ENCODE results near the gene SENP1.

SENP1 gene

GRCh38 chr12:48105867-48106680 lies at the start of gene SENP1:
TSS of gene SENP1 (minus strand) at chr12:48106079. CDS start at chr12:48101472, 4,607 bp downstream.
- Histone ChIP-seq H3K36me3 (ENCODE audit: control insufficient read depth in 1 of 2, insufficient read depth in 2 of 2, low read length in 2 of 2) (no peaks in the 10 kb centered on the region), H3K4me1 (ENCODE audit: control insufficient read depth in 1 of 2, insufficient read depth in 2 of 2, low read length in 2 of 2) (peaks cover 18 to 21% of the 10 kb centered on the region in 2 donors), H3K27ac (ENCODE audit: low read length) (peak within 1 kb of the TSS; percentile 94), H3K27me3 (ENCODE audit: low read depth, low read length) (no peaks in the 10 kb centered on the region), H3K4me3 (ENCODE audit: low read depth in 1 of 2, low read length in 2 of 2) (peak within 1 kb of the TSS; percentile 76 to 91), H3K9me3 (ENCODE audit: control insufficient read depth in 1 of 2, low read length in 2 of 2) (no peaks in the 10 kb centered on the region)

- Histone ChIP-seq H3K27ac (ENCODE audit: low read length) (no peak overlapping the region), H3K36me3 (ENCODE audit: control insufficient read depth in 1 of 2, insufficient read depth in 2 of 2, low read length in 2 of 2) (peaks cover 45 to 72% of the 10 kb centered on the region in 2 donors), H3K27me3 (ENCODE audit: low read depth, low read length) (no peaks in the 10 kb centered on the region), H3K4me1 (ENCODE audit: control insufficient read depth in 1 of 2, insufficient read depth in 2 of 2, low read length in 2 of 2) (peaks cover 0 to 6% of the 10 kb centered on the region in 2 donors), H3K9me3 (ENCODE audit: control insufficient read depth in 1 of 2, low read length in 2 of 2) (no peaks in the 10 kb centered on the region), H3K4me3 (ENCODE audit: low read depth in 1 of 2, low read length in 2 of 2) (no peak overlapping the region)
Measured at GRCh38 chr12:48151103-48151771, 45.4 kb upstream of the SENP1 start.

- no peak overlapping the region for H3K4me3 ChIP-seq (ENCODE audit: low read depth in 1 of 2, low read length in 2 of 2)
- peaks cover 68 to 96% of the 10 kb centered on the region in 2 donors for H3K36me3 ChIP-seq (ENCODE audit: control insufficient read depth in 1 of 2, insufficient read depth in 2 of 2, low read length in 2 of 2)
- H3K27me3 ChIP-seq (ENCODE audit: low read depth, low read length): no peaks in the 10 kb centered on the region
- H3K9me3 ChIP-seq (ENCODE audit: control insufficient read depth in 1 of 2, low read length in 2 of 2): no peaks in the 10 kb centered on the region
- no peak overlapping the region for H3K27ac ChIP-seq (ENCODE audit: low read length)
- H3K4me1 ChIP-seq (ENCODE audit: control insufficient read depth in 1 of 2, insufficient read depth in 2 of 2, low read length in 2 of 2): no peaks in the 10 kb centered on the region
Measured at GRCh38 chr12:48145981-48146380, 40.1 kb upstream of the SENP1 start.

- peaks cover 65 to 95% of the 10 kb centered on the region in 2 donors for H3K36me3 ChIP-seq (ENCODE audit: control insufficient read depth in 1 of 2, insufficient read depth in 2 of 2, low read length in 2 of 2)
- no peaks in the 10 kb centered on the region for H3K4me1 ChIP-seq (ENCODE audit: control insufficient read depth in 1 of 2, insufficient read depth in 2 of 2, low read length in 2 of 2)
Measured at GRCh38 chr12:48143898-48144297, 38.0 kb upstream of the SENP1 start.

GRCh38 chr12:48142818-48143674 lies 37.2 kb upstream of the SENP1 start:
- Histone ChIP-seq H3K36me3 (ENCODE audit: control insufficient read depth in 1 of 2, insufficient read depth in 2 of 2, low read length in 2 of 2) (peaks cover 69 to 92% of the 10 kb centered on the region in 2 donors), H3K27ac (ENCODE audit: low read length) (no peak overlapping the region), H3K9me3 (ENCODE audit: control insufficient read depth in 1 of 2, low read length in 2 of 2) (no peaks in the 10 kb centered on the region), H3K27me3 (ENCODE audit: low read depth, low read length) (no peaks in the 10 kb centered on the region), H3K4me3 (ENCODE audit: low read depth in 1 of 2, low read length in 2 of 2) (no peak overlapping the region), H3K4me1 (ENCODE audit: control insufficient read depth in 1 of 2, insufficient read depth in 2 of 2, low read length in 2 of 2) (no peaks in the 10 kb centered on the region)

More at GRCh38 chr12:48143898-48144297, 38.0 kb upstream of the SENP1 start:
- Histone ChIP-seq H3K27ac (ENCODE audit: low read length) (no peak overlapping the region), H3K27me3 (ENCODE audit: low read depth, low read length) (no peaks in the 10 kb centered on the region), H3K9me3 (ENCODE audit: control insufficient read depth in 1 of 2, low read length in 2 of 2) (no peaks in the 10 kb centered on the region), H3K4me3 (ENCODE audit: low read depth in 1 of 2, low read length in 2 of 2) (no peak overlapping the region)

- no peaks in the 10 kb centered on the region for H3K27me3 ChIP-seq (ENCODE audit: low read depth, low read length)
- no peak overlapping the region for H3K27ac ChIP-seq (ENCODE audit: low read length)
- no peaks in the 10 kb centered on the region for H3K4me1 ChIP-seq (ENCODE audit: control insufficient read depth in 1 of 2, insufficient read depth in 2 of 2, low read length in 2 of 2)
- no peak overlapping the region for H3K4me3 ChIP-seq (ENCODE audit: low read depth in 1 of 2, low read length in 2 of 2)
- peaks cover 53 to 82% of the 10 kb centered on the region in 2 donors for H3K36me3 ChIP-seq (ENCODE audit: control insufficient read depth in 1 of 2, insufficient read depth in 2 of 2, low read length in 2 of 2)
- H3K9me3 ChIP-seq (ENCODE audit: control insufficient read depth in 1 of 2, low read length in 2 of 2): no peaks in the 10 kb centered on the region
Measured at GRCh38 chr12:48135027-48135426, 29.1 kb upstream of the SENP1 start.

- Histone ChIP-seq H3K27me3 (ENCODE audit: low read depth, low read length) (no peaks in the 10 kb centered on the region), H3K27ac (ENCODE audit: low read length) (no peak overlapping the region), H3K4me1 (ENCODE audit: control insufficient read depth in 1 of 2, insufficient read depth in 2 of 2, low read length in 2 of 2) (no peaks in the 10 kb centered on the region), H3K36me3 (ENCODE audit: control insufficient read depth in 1 of 2, insufficient read depth in 2 of 2, low read length in 2 of 2) (peaks cover 45 to 64% of the 10 kb centered on the region in 2 donors), H3K4me3 (ENCODE audit: low read depth in 1 of 2, low read length in 2 of 2) (no peak overlapping the region), H3K9me3 (ENCODE audit: control insufficient read depth in 1 of 2, low read length in 2 of 2) (no peaks in the 10 kb centered on the region)
Measured at GRCh38 chr12:48132826-48133225, 26.9 kb upstream of the SENP1 start.

GRCh38 chr12:48131517-48131916 lies 25.6 kb upstream of the SENP1 start:
- no peaks in the 10 kb centered on the region for H3K9me3 ChIP-seq (ENCODE audit: control insufficient read depth in 1 of 2, low read length in 2 of 2)
- peaks cover 39 to 55% of the 10 kb centered on the region in 2 donors for H3K36me3 ChIP-seq (ENCODE audit: control insufficient read depth in 1 of 2, insufficient read depth in 2 of 2, low read length in 2 of 2)
- no peaks in the 10 kb centered on the region for H3K4me1 ChIP-seq (ENCODE audit: control insufficient read depth in 1 of 2, insufficient read depth in 2 of 2, low read length in 2 of 2)
- no peak overlapping the region for H3K27ac ChIP-seq (ENCODE audit: low read length)
- no peak overlapping the region for H3K4me3 ChIP-seq (ENCODE audit: low read depth in 1 of 2, low read length in 2 of 2)
- H3K27me3 ChIP-seq (ENCODE audit: low read depth, low read length): no peaks in the 10 kb centered on the region

GRCh38 chr12:48129376-48129775 lies 23.5 kb upstream of the SENP1 start:
- Histone ChIP-seq H3K4me1 (ENCODE audit: control insufficient read depth in 1 of 2, insufficient read depth in 2 of 2, low read length in 2 of 2) (peaks cover 0 to 7% of the 10 kb centered on the region in 2 donors), H3K27ac (ENCODE audit: low read length) (no peak overlapping the region), H3K36me3 (ENCODE audit: control insufficient read depth in 1 of 2, insufficient read depth in 2 of 2, low read length in 2 of 2) (peaks cover 35 to 42% of the 10 kb centered on the region in 2 donors), H3K27me3 (ENCODE audit: low read depth, low read length) (no peaks in the 10 kb centered on the region), H3K9me3 (ENCODE audit: control insufficient read depth in 1 of 2, low read length in 2 of 2) (no peaks in the 10 kb centered on the region), H3K4me3 (ENCODE audit: low read depth in 1 of 2, low read length in 2 of 2) (no peak overlapping the region)

GRCh38 chr12:48128800-48129199 lies 22.9 kb upstream of the SENP1 start:
- H3K27ac ChIP-seq (ENCODE audit: low read length): no peak overlapping the region
- no peaks in the 10 kb centered on the region for H3K27me3 ChIP-seq (ENCODE audit: low read depth, low read length)
- H3K36me3 ChIP-seq (ENCODE audit: control insufficient read depth in 1 of 2, insufficient read depth in 2 of 2, low read length in 2 of 2): peaks cover 29 to 36% of the 10 kb centered on the region in 2 donors
- peaks cover 0 to 7% of the 10 kb centered on the region in 2 donors for H3K4me1 ChIP-seq (ENCODE audit: control insufficient read depth in 1 of 2, insufficient read depth in 2 of 2, low read length in 2 of 2)
- no peaks in the 10 kb centered on the region for H3K9me3 ChIP-seq (ENCODE audit: control insufficient read depth in 1 of 2, low read length in 2 of 2)
- H3K4me3 ChIP-seq (ENCODE audit: low read depth in 1 of 2, low read length in 2 of 2): no peak overlapping the region
